ENCODE measurements around the gene PRLR.

DNA sequence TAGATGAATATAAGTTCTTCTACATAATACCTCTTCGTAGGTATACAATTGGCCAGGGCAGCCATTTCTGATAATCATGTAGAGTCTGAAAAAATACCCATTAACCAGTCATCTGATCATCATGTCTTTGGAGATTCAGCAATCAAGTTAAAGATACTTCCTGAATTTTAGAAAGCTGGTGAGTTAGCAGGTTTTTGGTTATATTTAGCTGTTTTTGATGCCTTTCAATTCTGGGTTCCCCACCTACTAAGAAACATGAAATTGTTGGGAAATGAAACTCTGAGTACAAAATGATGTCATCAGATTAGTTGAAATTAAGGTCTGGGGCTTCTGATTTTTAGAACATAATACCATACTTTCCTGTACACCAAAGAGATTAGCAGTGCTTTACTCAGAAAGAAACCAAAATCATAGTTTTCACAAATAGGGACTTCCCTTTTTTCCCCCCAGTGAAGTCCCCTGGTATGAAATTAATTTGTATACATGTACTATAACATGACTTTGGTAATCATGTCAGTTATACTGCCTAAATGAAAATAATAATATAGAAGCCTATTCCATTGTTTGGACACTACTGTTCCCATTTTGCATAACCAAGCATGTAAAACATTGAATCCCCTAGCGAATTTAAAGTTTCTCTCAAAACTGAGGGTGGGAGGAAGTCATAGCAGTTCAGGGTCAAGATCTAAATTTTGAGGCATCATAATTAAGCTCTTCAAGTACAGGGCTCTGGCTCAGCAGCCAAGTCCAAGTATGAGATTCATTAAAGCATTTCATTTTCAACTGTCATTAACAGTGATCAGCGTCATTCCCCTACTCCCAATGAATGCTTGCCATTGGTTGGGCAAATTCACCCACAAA lies 17.9 kb downstream of the PRLR start:
- TF ChIP-seq, protein P1, sequence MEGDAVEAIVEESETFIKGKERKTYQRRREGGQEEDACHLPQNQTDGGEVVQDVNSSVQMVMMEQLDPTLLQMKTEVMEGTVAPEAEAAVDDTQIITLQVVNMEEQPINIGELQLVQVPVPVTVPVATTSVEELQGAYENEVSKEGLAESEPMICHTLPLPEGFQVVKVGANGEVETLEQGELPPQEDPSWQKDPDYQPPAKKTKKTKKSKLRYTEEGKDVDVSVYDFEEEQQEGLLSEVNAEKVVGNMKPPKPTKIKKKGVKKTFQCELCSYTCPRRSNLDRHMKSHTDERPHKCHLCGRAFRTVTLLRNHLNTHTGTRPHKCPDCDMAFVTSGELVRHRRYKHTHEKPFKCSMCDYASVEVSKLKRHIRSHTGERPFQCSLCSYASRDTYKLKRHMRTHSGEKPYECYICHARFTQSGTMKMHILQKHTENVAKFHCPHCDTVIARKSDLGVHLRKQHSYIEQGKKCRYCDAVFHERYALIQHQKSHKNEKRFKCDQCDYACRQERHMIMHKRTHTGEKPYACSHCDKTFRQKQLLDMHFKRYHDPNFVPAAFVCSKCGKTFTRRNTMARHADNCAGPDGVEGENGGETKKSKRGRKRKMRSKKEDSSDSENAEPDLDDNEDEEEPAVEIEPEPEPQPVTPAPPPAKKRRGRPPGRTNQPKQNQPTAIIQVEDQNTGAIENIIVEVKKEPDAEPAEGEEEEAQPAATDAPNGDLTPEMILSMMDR (IDR thresholded peaks at IDR 0.05) = no peak
- no peak for TF ChIP-seq POLR2A (IDR thresholded peaks at IDR 0.05)

All from heart left ventricle (tissue), 13 donors.